ENCODE measurements around the gene ARHGEF4.

ARHGEF4 gene

GRCh38 chr2:130832296-130832940, 4.3 kb upstream of the ARHGEF4 start:
- DNase-seq (ENCODE audit: insufficient read length, low spot score) (no peak), FAIRE-seq (no peak)

- FAIRE-seq, result no peak
- no peak for DNase-seq (ENCODE audit: insufficient read length, low spot score)
Observed at GRCh38 chr2:130834091-130834930, 2.4 kb upstream of the ARHGEF4 start.

GRCh38 chr2:130834931-130835765, 1.6 kb upstream of the ARHGEF4 start:
- no peak for FAIRE-seq

DNA sequence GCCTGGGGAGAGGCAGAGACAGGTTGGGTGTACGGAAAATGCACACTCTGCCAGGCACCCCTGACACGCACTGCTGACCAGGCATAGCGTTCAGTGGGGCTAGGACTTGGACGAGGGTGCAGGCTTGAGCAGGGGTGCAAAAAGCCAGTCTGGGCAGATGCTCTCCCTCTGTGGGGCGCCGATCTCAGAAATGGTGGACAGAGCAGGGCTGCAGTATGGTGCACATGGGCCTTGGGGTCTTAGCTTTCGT, 1.0 kb upstream of the ARHGEF4 start:
- DNase-seq (ENCODE audit: insufficient read length, low spot score), result no peak
- FAIRE-seq, result no peak

More at GRCh38 chr2:130834931-130835765, 1.6 kb upstream of the ARHGEF4 start:
- DNase-seq (ENCODE audit: insufficient read length, low spot score), result no peak

DNA sequence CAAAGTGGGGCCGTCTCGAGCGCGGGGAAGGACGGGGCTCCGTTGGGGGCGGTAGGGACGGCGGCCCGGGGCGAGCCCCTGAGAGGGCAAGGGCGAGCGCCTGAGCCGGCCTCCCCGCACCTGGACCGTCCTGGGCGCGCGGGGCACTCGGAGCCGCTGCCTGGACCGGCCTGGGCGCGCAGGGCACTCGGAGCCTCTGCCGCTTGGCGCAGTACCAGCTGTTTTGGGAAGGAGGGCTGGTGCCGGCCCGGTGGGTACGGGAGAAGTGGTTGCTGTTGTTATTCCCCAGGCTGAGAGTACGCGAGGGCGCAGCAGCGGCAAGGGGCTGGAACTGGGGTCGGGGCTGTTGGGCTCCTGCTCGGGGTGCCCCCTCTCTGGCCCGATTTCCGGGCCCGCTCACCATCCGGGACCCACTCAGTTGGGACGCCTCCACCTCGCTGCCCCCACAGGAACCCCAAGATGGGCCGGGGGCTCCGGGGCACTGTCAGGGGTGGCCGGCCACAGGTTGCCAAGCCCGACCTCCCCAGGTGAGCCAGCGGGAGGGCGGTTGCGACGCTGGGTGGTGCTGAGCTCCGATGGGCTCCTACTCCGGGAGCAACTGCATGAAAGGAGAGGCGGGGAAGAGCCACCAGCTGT, 579 bp downstream of the ARHGEF4 start:
- no peak for FAIRE-seq
- no peak for DNase-seq (ENCODE audit: insufficient read length, low spot score)

DNA sequence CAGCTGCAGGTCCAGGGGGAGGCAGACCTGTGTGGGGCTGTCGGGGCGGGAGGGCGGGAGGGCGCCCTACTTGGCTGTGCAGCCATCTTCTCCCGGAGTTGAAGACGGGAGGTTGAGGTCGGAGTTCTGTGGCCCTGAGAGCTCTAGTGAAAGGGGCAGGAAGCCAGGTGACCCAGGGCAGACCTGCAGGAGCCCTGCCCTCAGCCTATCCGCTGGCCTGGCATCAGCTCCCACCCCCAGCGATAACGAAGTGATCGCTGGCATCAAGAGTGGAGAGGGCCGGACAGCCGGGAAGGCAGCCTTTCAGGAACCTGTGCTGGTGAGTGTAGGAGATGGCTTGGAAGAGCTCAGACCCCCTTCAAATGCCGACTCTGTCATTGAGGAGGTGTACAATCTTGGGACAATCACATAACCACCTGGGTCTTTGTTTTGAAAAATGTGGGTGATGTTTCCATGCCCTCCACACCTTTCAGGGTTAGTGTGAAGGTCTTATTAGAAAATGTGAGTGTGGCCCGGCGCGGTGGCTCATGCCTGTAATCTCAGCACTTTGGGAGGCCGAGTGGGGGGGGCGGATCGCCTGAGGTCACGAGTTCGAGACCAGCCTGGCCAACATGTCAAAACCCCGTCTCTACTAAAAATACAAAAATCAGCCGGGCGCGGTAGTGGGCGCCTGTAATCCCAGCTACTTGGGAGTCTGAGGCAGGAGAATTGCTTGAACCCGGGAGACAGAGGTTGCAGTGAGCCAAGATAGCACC, 1.3 kb downstream of the ARHGEF4 start:
- DNase-seq (ENCODE audit: insufficient read length, low spot score) (no peak), FAIRE-seq (no peak)

DNA sequence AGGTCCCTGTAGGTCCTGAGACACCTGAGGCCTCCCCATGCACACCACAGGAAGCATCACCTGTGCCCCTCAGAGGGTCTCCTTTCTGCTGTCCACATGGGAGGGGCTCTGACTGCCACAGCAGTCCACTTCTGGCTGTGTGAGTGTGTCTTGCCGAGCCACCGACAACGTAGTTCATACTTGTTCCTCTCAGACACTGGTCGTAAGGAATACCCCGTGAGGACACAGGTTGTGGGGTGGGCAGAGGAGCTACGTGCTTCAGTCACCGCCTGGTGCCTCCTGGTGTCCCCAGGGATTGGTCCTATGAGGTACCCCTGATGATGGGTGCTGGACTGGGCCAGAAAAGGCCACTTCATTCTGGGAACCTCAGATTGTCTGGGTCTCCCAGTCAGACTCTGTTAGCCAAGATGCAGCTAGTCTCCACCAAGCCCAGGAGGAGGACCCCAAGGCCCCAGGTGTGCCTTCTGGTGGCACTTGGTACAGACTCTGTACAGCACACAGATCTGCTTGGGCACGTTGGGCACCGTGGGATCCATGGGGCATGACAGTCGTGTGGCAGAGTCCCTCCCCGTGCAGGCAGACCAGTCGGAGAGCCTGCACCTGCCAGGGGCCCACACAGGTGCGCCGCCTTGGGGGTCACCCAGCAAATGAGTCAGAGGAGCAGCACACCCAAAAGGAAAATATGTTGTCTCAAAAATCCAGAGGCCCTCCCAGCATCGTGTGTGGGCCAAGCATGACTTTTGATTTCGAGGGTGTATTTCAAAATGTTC, 2.5 kb downstream of the ARHGEF4 start:
- DNase-seq (ENCODE audit: insufficient read length, low spot score) (no peak), FAIRE-seq (no peak)

- FAIRE-seq, result no peak
- no peak for DNase-seq (ENCODE audit: insufficient read length, low spot score)
Observed at GRCh38 chr2:130840506-130840905, 3.8 kb downstream of the ARHGEF4 start.

GRCh38 chr2:130841741-130842365, 5.1 kb downstream of the ARHGEF4 start:
- DNase-seq (ENCODE audit: insufficient read length, low spot score) (no peak), FAIRE-seq (no peak)

DNA sequence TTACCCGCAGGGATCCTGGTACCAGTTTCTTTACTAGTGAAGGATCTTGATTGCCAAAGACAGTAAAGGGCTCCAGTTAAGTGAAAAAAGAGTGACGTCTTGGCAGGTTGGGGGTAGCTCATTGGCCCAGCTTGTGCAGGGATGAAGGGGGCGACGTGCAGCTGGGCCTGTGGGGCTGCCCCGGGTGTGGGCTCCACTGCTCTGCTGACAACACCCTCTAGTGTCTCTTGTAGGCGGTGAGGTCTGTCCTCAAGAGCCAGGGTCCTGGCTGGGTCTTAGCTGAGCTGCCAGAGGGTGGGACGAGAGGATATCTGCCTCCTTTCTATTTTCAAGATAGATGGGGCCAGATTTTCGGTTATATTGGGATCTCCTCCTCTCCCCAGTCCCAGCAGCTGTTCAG, 6.1 kb downstream of the ARHGEF4 start:
- FAIRE-seq (no peak), DNase-seq (ENCODE audit: insufficient read length, low spot score) (no peak)

GRCh38 chr2:130843321-130843985, 6.7 kb downstream of the ARHGEF4 start:
- FAIRE-seq, result no peak
- no peak for DNase-seq (ENCODE audit: insufficient read length, low spot score)

DNA sequence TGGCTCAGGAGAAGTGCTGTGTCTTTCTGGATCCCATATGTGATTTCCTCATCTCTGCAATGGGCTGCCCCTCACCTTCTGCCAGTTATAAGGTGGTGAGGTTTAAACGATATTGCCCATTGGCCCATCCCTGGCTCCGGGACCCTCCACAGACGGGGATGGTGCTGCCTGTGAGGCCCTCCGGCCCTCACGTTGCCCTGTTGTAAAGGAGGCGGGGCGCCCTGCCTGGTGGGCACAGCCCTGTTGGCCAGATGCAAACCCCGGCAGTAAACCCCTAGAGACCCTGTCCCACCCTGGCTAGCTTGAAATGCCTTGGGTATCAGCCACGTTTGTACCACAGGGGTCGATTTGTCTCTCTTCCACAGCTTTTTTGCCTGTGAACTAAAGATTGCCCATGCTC, 7.4 kb downstream of the ARHGEF4 start:
- FAIRE-seq, result no peak

DNA sequence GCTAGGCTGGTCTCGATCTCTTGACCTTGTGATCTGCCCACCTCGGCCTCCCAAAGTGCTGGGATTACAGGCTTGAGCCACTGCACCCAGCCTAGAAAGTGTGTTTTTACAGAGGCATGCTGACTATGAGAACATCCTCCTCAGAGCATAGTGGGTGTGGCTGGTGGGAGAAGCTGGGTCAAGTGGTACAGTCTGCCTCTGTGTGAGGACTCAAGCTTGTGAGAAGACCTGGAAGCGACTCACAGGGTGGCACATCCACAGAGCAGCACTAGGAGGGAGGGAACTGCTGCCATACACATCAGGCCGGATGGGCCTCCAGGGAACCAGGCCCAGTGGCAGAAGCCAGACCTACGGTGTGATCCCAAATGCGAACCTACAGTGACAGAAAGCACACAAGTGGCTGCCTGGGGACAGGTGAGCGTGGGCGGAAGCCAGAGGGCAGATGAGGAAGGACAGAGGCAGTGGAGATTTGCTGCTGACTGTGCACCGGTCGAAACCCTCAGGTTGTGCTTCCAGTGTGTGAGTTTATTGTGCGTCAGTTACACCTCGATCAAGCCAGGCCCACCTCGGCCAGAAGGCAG, 8.9 kb downstream of the ARHGEF4 start:
- DNase-seq (ENCODE audit: insufficient read length, low spot score), result no peak
- no peak for FAIRE-seq

More for the DNA sequence above, 7.4 kb downstream of the ARHGEF4 start:
- DNase-seq (ENCODE audit: insufficient read length, low spot score), result no peak

- FAIRE-seq (no peak), DNase-seq (ENCODE audit: insufficient read length, low spot score) (no peak)
Observed at GRCh38 chr2:130846233-130846632, 9.5 kb downstream of the ARHGEF4 start.

DNA sequence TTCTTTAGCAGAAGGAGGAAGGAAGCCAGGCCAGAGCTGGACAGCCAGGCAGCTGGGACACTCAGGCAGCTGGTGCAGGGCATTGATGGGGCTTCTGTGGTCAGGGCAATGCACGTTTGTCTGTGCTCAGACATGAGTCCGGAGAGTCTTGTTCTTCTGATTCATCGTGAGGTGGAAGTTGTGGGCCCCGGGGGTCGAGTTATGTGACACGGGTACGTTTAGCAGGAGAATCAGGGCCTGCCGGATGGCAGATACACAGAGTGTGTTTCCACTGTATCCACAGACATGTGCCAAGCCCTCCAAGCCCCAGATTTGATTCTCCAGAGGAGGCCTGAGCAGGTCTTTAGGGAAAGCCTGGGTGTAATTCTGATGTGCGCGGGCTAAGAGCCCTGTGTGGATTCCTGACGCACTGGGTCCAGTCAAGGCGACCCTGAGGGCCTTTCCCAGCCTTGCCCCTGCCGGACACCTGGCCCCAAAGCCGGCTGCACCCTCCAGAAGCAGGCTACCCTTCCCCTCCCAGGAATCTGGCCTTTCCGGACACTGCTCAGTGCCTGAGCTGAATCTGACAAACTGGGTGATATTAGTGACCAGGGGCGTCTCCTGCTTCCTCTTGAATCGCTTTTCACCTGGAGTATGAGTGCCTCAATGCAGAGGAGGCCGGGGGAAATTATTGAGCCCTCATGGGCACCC, 10.1 kb downstream of the ARHGEF4 start:
- FAIRE-seq (no peak), DNase-seq (ENCODE audit: insufficient read length, low spot score) (no peak)

DNA sequence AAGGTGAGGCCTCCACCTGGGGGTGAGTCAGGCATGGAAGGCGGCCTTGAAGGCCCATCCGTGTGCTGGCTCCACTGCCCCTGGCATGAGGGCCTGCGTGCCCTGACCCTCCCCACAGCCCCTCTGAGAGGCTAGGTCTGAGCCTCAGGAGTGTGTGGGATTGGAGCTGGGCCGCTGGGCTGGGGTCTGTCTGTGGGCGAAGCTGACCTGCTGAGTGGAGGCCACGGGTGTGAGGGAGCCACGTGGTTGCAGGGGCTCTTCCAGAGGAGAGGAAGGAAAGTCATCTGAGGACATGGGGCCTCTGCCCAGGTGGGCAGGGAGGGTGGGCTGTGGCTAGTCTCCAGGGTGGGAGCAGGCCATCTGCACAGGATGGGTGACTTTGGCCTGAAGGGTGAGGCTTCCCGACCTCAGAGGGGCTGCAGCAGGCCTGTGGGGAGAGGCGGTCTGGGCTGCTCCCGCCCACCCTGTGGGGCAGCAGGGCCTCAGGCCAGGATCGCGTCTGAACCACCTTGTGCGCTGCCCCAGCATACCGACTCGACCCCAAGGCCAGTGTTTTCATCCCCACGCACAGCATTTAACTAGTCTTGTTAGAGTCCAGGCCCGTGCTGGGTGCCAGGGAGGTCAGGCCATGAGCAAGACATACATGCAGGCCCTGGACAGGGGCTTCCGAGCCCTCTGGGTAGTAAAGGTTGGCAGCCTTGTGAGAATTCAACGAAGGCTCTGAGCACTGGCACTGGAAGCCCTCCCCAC, 11.2 kb downstream of the ARHGEF4 start:
- FAIRE-seq (no peak), DNase-seq (ENCODE audit: insufficient read length, low spot score) (no peak)
